Esophagus squamous epithelium (tissue), 4 donors: ENCODE data around the gene NIPBL.

Source experiments
- CTCF ChIP-seq, 6 experiments: fragments of 450-650 bp in 4 of 6; fragments of 200-600 bp in 2 of 6; sonication (generic) in 2 of 6; IDR thresholded peaks; one replicate each; pipeline ENCODE4 v1.5.1; 2016 to 2019; ENCODE audit warnings: antibody characterized with exemption in 6 of 6, mild to moderate bottlenecking in 4 of 6, moderate library complexity in 4 of 6
- POLR2A ChIP-seq, 4 donors: fragments of 450-650 bp; IDR thresholded peaks; one replicate each; pipeline ENCODE4 v1.6.1; 2017; ENCODE audit warnings: antibody characterized with exemption in 4 of 4, mild to moderate bottlenecking in 4 of 4, moderate library complexity in 3 of 4

- TF ChIP-seq POLR2A (IDR thresholded peaks at IDR 0.05) (no peak), CTCF (IDR thresholded peaks at IDR 0.05) (no peak)
These were observed 19.9 kb downstream of the NIPBL start for GRCh38 chr5:36896476-36896875.
